ENCODE results near the gene NUAK1.
"Not testable (repeated sequence)": the region's sequence is repeated elsewhere in the genome, so short reads cannot be mapped to it uniquely, and the experiment has no call there.

Gene NUAK1

DNA sequence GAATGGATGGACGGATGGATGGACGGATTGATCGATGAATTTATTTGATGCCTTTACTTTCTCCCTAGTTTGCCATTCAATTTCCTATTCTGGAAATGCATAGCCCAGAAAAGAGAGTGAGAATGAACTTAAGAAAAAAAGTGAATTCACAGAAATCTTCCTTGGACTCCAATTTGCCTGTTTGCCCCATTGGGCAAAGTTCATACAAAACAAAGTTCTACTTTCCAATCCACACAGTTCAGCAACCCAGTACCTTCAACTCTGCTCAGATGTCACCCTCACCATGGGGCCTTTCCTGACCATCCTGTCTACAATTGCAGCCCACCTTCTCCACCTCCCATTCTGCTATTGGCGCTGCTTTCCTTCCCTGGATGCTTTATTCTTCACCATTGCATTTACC lies 8.2 kb upstream of the NUAK1 start:
- no peak for DNase-seq (ENCODE audit: low read depth in 2 of 2)

DNA sequence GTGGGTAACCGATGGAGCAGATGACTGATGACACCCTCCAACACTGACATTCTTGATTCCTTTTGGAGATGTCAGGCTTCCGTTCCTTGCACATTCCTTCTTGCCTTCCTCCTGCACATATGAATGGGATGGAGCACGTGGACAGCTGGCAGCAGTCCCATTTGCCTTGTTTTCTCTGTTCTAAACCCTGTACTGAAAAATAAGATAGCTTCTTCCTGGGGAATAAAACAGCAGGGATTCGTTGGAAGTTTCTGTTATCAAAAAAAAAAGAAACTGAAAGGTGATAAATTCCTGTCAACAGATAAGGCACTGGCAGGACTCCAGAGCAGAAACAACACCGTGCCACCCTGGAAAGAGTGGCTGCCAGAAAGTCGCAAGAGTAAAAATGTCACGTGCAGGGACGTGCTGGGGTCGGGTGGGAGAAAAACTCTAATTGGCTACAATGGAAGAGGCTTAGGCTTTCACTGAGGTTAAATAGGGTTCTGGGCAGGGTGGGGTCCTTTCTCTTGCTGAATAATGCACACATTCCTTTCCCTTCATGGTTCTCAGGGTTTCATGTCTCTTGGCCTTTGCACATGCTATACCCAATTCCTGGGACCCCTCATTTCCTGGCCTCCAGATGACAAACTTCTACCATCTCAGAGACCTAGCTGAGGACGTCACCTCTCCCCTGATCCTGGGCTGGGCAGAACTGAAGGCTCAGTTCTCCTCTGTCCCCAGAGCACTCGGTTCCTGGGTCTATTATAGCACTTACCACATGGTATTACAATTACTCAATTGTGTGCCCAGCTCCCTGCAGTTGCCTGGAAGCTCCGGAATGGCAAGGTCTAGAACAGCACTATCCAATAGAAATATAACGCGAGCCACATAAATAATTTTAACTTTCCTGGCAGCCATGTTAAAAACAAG lies 7.0 kb upstream of the NUAK1 start:
- DNase-seq (ENCODE audit: low read depth in 2 of 2), result no peak

DNA sequence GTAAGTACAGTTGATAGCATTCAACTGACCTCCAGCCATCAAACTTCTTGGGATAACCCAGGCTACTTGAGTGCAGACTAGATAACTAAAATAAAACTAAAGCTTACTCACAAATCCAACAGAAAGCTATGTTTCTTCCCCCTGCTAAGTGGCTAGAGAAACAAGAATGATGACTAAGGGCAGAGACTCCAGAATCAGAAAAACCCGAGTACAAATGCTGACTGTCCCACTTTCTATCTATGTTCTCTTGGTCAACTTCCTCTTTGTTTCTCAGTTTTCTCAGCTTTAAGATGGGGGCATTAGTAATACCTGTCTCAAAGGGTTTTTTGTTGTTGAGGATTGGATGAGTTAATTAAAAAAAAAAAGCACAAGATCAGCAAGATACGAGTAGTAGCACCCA lies 6.1 kb upstream of the NUAK1 start:
- DNase-seq (ENCODE audit: low read depth in 2 of 2), result no peak

DNA sequence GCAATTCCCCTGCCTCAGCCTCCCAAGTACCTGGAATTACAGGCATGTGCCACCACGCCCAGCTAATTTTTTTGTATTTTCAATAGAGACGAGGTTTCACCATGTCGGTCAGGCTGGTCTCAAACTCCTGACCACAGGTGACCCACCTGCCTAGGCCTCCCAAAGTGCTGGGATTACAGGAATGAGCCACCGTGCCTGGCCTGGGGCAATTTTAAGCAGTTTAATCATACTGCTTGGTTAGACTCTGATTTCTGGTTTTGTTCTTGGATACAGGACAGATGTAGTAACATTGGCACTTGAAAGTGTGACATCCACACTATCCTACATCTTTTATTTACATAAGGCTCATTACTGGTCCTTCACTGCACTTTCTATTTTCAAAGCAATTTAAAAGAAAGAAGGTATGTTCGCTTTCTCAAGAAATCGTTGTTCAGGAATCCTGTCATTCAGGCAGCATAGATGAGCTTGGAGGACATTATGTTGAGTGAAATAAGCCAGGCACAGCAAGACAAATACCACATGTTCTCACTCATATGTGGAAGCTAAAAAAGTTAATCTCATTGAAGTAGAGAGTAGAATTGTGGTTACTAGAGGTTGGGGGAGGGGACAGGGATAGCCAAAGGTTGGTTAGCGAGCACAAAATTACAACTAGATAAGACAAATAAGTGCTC lies 4.0 kb upstream of the NUAK1 start:
- DNase-seq (ENCODE audit: low read depth in 2 of 2), result no peak

DNA sequence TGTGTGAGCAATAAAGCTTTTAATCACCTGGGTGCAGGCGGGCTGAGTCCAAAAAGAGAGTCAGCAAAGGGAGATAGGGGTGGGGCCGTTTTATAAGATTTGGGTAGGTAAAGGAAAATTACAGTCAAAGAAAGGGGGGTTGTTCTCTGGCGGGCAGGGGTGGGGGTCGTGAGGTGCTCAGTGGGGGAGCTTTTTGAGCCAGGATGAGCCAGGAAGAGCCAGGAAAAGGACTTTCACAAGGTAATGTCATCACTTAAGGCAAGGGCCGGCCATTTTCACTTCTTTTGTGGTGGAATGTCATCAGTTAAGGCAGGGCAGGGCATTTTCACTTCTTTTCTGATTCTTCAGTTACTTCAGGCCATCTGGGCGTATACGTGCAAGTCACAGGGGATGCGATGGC lies 3.2 kb upstream of the NUAK1 start:
- not testable (repeated sequence) for DNase-seq (ENCODE audit: low read depth in 2 of 2)

DNA sequence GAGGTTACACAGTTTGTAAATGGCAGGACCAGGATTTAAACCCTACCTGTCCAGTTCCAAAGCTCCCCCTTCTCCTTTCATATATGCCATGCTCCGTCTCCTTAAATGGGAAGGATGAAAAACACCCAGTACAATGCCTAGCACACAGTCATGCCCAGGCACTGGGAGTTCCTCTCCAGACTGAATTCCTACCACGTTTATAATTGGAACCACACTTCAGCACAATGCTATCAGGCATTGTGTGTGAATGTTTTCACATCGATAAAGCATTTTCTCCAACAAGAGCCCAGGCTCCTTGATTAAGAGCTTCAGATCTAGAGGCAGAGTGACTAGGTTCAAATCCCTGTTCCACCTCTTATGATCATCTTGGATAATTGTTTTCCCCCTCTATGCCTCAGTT lies 2.7 kb upstream of the NUAK1 start:
- no peak for DNase-seq (ENCODE audit: low read depth in 2 of 2)

DNA sequence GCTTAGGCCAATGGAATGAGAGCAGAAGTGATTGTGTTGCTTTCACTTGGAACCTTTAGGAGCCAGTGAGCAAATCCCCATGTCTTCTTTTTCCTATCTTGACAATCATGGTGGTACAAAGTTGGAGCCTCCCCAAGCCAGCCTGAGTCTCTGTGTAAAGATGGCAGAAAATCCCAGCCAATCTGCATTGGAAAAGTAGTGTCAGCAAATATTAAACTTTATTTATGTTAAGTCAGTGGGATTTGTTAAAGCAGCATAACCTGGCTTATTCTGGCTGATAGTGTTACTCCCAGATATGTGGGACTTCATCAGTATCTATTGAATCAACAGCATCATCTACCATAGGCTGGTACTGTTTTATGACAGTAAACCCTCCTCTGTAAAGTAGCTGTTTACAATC lies 2.2 kb upstream of the NUAK1 start:
- DNase-seq (ENCODE audit: low read depth in 2 of 2), result no peak

DNA sequence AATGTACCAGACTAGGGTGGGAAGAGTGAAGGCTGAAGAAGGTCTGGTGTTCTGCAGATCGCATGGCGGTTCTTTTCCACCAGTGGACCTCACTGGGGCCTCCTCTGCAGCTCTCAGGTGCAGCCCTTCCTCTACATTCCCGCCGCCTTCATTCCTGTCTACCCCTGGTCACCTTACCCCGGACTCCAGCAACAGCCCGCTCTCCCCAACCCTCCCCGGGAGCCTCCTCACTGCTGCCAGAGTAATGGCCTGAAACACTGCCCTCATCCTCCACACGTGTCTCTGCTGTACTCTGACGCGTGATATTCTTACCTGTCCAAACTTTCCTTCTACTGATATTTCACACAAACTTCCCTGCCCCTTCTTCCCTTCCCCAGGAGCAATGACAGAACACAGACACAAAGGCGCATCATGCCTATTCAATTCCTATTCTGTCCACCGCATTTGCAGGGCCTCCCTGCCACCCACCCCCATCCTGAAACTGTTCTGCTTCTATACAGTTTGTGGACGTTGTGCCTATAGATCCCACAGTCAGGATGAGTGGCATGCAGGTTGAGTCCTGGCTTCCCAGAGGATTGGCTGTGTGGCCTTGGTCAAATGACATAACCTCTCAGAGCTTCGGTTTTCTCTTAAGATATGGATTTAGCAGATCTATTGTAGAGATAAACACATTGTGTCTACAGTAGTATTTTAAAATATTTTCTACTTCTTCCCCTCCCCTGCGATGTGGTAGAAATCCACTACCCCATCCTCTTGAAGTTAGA lies 1.7 kb upstream of the NUAK1 start:
- no peak for DNase-seq (ENCODE audit: low read depth in 2 of 2)

DNA sequence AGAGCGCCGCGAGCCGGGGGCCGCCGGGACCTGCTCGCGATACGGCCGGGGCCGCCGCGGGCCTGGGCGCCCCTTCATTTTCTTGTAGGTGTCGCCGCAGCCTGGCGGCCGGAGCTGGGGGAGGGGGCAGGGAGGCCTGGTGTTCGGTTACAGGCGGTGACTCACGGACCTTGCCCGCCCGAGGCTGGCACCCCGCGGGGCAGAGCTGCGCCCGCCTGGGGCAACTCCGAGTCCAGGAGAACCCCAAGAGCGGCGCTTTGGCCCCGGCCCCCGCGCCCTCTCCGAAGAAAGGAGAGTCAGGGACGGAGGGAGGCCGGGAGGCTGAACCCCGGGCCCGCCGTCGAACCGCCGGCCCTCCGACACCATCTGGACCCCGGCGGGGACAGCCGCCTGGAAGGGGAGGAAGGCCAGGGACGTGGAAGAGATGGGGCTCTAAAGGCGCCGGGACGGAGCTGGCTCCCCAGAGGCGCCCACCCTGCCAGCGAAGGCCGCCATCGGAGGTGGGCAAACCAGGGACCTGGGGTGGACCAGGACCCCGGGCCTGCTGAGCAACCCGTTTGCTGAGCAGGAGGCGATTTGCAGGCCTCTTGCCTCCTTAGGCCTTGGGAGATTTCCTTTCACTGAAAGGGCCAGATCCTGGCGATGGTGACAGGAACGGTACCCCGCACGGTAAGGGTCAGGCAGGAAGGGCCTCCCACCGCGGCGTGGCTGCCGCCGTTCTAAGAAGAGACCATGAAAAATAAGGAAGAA lies 843 bp upstream of the NUAK1 start:
- peak in 1 of 2 donors; percentile 19 for DNase-seq (ENCODE audit: low read depth in 2 of 2)

DNA sequence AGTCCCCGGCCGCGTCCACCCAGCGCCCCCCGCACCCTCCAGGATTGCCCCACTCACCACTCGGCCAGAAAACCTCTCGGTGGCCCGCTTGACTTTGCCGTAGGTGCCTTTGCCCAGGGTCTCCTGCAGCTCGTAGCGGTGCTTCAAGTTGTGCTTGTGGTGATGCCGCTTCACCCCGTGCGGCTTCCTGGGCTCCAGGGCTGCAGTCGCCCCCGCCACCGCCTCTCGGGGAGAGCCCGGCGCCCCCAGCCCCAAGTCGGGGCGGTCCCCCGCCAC lies 459 bp downstream of the NUAK1 start:
- DNase-seq (ENCODE audit: low read depth in 2 of 2), result no peak

DNA sequence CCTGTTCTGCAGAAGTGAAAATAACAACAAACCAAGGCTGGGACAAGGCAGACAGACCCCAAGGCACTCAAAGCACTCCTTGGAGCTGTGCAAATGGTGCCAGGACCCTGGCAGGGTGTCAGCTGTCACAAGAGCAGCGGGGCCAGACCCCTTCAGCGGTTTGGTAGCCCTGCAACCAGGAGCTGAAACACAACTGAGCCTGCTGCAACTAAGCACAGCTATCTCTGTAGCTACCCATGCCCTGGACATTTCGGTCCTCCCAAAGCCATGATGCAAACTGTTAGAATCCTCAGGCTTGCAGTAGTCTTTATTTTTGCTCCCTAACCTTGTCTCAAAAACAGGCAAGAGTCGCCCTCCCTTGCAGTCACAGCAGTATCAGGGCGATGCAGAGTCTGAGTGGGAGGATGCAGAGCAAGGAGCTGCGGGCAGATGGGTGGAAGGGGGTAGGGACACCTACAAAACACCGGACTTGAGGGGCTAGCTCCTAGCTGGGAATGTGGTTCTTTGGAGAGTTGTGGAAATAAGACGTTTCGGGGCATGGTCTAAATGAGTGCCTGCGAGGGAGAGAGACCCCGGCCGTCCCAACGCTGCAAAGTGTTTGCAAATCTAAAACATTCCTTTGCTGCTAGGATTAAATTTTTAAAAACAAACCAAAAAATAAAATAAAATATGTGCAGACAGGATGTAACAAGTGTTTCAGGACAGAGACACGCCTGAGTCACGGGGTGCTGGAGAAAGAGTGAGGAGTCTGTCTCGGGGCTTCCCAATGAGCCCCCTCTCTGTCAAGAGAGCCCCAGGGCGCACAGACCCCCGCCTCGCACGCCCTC lies 1.0 kb downstream of the NUAK1 start:
- DNase-seq (ENCODE audit: low read depth in 2 of 2), result no peak

DNA sequence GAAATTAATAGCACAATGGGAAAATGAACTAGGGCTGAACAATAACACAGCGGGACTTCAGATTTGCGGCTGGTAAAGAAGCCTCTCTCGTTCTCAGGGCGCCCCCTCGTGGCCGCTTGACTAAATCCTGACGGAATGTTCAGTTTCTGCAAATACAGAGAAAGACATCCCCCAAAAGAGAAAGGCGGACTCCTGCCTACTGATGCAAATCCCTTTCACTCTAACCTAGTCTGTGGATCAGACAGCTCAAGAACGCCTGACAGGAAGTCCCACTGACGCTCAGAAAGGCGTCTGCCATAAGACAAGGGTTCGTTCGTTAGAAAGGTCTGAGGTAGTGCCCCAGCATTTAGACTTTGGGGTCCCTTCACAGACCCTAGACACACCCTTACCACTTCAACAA lies 2.5 kb downstream of the NUAK1 start:
- peak; percentile 67 to 70 for DNase-seq (ENCODE audit: low read depth in 2 of 2)

DNA sequence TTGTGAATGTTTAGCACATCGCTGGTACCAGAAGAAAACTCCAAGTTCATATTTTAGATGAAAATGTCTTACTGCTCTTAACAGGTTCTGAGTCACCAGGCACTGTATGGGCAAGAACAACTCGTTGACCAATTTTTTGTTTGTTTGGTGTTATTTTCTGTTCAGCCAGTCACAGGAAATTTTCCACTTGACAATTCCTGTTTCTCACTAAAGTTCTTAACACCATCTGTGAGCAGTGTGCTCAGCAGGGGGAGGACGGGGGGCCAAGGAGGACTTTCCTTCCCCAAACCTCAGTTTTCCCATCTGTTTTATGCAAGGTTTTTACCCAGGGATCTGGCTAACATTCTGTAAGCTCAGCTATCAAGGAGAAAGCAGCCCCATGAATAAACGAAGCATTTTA lies 3.0 kb downstream of the NUAK1 start:
- no peak for DNase-seq (ENCODE audit: low read depth in 2 of 2)

DNA sequence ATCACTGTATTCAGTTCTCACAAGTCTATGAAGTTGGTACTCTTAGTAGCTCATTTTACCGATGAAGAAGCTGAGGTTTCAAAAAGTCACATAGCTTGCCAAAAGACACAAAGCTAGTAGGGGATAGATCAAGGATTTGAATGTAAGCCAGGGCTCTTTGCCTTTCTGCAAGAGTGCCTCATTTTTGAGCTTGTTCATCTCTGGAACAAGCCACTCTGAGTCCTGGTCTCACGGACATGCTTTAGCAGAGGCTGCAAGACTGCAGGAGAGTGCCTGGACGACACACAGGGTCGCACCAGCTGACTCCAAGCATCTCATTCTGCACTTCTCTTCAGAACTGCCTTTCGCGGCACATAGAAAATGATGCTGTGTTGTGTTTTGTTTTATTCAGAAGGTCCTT lies 3.7 kb downstream of the NUAK1 start:
- no peak for DNase-seq (ENCODE audit: low read depth in 2 of 2)

DNA sequence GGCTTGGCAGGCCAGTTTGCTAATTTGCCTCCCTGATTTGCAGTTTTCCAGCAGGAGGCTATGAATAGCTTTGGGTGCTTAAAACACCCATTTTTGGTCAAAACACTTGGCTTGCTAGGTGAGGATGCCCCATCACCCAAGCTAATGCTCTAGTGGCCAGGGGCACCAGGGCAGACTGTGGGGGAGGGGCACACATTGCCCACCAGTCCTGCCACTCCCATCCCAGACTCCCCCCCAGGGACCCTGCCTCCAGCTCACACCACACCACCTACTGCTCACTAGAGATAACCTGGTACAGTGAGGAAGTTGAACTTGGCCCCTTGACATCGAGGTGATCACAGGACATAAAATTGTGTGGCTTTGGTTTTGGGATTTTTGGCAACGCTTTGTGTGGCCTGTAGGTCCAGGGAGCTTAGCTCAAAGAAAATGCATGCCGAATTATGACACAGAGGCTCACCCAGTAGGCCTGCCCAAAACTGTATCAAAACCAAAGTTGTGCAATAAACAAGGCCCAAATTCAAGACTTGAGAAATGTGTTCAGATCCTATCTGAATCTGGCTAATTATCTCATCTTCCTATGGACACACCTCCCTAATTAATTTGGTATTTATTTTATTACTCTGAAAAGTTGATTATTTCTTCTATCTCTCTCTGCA lies 4.3 kb downstream of the NUAK1 start:
- DNase-seq (ENCODE audit: low read depth in 2 of 2), result no peak

DNA sequence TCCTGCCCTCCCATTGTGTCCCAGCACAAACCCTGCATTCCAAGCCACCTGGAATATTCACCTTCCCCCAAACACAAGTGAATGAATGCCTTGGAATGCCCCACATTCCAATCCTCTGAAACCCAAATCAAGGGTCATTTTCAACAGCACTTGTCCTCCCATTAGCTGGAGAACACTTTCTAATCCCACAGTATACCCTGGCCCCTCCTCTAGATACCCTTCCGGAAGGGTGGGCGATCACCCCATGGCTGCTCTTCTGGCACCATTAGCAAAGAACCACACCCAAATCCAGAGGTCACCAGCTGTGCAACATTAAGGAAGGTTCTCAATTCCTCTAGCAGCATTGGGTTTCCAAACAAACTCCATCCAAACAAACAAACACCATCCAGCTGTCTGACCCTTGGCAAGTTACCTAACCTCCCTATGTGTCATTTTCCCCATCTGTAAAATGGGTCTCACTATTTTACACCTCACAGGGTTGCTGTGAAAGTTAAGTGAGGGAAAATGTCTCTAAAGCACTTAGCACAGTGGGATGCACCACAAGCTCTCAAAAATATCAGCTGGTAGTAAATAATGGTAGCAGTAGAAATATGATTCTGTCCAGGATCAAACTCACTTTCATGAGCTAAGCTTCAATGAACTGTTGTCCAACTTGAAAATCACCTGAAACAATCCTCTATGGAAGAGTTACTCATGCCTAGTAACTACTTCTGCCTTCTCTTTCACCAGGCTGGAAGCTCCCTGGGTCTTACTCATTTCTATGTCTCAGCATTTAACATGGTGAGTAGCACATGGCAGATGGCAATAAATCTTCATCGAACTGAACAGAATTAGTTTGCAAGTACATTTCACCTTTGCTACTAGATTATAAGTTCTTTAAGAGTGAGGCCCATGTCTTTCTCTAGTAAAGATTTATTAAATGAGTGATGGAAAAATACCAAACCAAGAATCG lies 5.3 kb downstream of the NUAK1 start:
- no peak for DNase-seq (ENCODE audit: low read depth in 2 of 2)

DNA sequence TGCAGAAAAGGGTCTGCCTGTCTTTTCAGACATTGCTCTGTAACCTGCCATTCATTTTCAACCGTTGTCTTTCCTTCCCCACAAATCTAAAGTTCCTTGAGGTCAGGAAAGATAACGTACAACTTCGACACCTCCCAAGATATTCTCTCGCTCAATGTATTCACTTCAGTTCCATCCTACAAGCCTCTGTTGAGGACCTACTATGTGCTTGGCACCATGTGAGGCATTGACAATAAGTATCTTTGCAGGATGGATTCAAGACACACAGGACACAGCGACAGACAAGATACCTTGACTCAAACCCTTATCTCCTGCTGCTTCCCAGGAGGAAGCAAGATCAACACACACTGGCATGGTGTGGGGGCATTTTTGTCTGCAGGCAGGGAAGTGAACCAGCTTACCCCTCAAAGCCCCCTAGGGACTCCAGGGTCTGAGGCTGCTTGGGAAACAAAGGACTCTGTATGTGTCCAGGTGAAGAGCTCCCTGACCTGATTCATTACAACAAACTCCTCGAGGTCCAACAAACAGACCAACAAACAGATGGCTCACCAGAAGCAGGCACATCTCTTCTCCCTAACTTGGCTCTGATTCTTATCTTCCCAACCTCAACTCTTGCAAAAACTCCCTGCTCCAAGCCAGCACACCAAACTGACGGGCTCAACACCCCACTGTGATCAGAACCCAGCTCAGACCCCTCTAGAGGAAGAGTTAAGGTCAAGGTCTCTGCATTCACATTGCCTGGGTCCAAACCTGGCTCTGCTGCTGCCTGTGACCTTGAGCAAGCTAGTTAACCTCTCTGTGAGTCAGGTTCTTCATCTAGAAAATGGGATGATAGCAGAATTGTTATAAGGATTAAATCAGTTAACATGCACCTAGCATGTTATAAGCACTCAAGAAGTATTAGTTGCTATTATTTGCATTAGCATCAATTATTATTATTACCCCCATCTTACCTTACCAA lies 6.3 kb downstream of the NUAK1 start:
- no peak for DNase-seq (ENCODE audit: low read depth in 2 of 2)

DNA sequence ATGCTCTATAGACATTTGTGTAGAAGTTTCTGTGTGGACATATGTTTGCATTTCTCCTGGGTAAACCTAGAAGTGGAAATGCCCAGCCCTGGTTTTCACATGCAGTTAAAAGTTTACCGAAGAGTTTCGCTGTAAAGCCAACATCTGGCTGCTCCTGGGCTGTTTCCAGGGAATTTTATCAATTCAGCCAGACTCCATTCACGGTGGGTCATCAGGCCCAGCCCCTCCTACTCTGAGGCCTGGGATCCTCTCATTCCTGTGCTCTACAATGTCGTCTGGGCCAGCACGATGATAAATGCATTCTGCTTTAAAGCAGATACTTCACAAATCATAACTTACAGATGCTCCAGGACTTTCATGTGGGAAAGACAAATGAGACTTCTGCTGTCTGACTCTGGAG lies 7.1 kb downstream of the NUAK1 start:
- no peak for DNase-seq (ENCODE audit: low read depth in 2 of 2)
